OCI-LY7 (cell line): Measurements from ENCODE around the gene BLMH.

Experiments used
- CTCF ChIP-seq: fragments of 200-600 bp; sonication (generic); conservative IDR thresholded peaks from 2 replicates; pipeline ENCODE4 v1.5.1; 2014; ENCODE audit warnings: mild to moderate bottlenecking, antibody characterized with exemption, low read length, moderate library complexity, mixed read lengths
- EZH2phosphoT487 ChIP-seq: fragments of 200-600 bp; sonication (generic); IDR thresholded peaks from 2 replicates; pipeline ENCODE4 v1.6.1; 2018; ENCODE audit warnings: low read depth, borderline replicate concordance, mild to moderate bottlenecking, mixed run types, antibody characterized with exemption, low read length, moderate library complexity, mixed read lengths

GRCh38 chr17:30314474-30314873 lies 22.7 kb upstream of the BLMH start:
- TF ChIP-seq CTCF (no peak), EZH2phosphoT487 (no peak)
